Naive thymus-derived CD4-positive, alpha-beta T cell (primary cell): ENCODE results near the gene TMEM8B. TPM values are rescaled to one million over a fixed set of nuclear protein-coding genes. Genes with fewer than 3 reads are reported as not detected.

ENCODE experiments used
- ATAC-seq: fragments of 150-1000 bp; cut with Tn5 transposase; 2 replicates; pipeline ENCODE4 v1.10.0; 2021; ENCODE audit warnings: mild to moderate bottlenecking, moderate library complexity
- CTCF ChIA-PET: fragments of 350-600 bp; sonication (Branson Sonifier 250); formaldehyde crosslinking; loops from one replicate; lab custom pipeline; 2021; ENCODE audit warnings: antibody characterized with exemption; lab: Charles Lee
- POLR2A ChIA-PET: fragments of 350-600 bp; sonication (Branson Sonifier 250); formaldehyde crosslinking; loops from one replicate; lab custom pipeline; 2021; ENCODE audit warnings: antibody characterized with exemption, inconsistent platforms; lab: Charles Lee
- DNase-seq, 9 donors: peaks; one replicate each; pipeline versions ENCODE4 v3.0.0 to v3.0.0-alpha.2; 2020 to 2022; ENCODE audit warnings: mixed read lengths in 1 of 9
- H3K27ac ChIP-seq: one replicate; pipeline ENCODE4 v1.7.0; 2013; ENCODE audit warnings: mild to moderate bottlenecking, low read depth, low read length, moderate library complexity
- H3K27me3 ChIP-seq, 2 donors: one replicate each; pipeline ENCODE4 v1.7.0; 2013; ENCODE audit warnings: low read length in 2 of 2, mild to moderate bottlenecking in 2 of 2, moderate library complexity in 2 of 2; ENCODE audit not compliant: control insufficient read depth in 2 of 2, insufficient read depth in 2 of 2
- H3K36me3 ChIP-seq, 3 experiments: 1 replicate in 2 of 3; 2 replicates in 1 of 3; pipeline ENCODE4 v1.7.0; 2013; ENCODE audit warnings: low read length in 3 of 3, mild to moderate bottlenecking in 3 of 3, moderate library complexity in 1 of 3; ENCODE audit not compliant: insufficient read depth in 3 of 3, control insufficient read depth in 2 of 3
- H3K4me1 ChIP-seq, 2 donors: one replicate each; pipeline ENCODE4 v1.7.0; 2013; ENCODE audit warnings: low read length in 2 of 2, mild to moderate bottlenecking in 2 of 2, moderate library complexity in 1 of 2; ENCODE audit not compliant: control insufficient read depth in 2 of 2, insufficient read depth in 2 of 2
- H3K4me3 ChIP-seq: 2 replicates; pipeline ENCODE4 v1.7.0; 2013; ENCODE audit warnings: mild to moderate bottlenecking, low read length
- H3K9me3 ChIP-seq, 3 experiments: 1 replicate in 2 of 3; 2 replicates in 1 of 3; pipeline ENCODE4 v1.7.0; 2013; ENCODE audit warnings: low read length in 3 of 3; ENCODE audit not compliant: control insufficient read depth in 2 of 3
- H3K27ac Mint-ChIP-seq, 9 donors: one replicate each; pipeline ENCODE4 v1.8.0; 2020 to 2022; ENCODE audit warnings: mixed read lengths in 9 of 9, mild to moderate bottlenecking in 8 of 9, moderate library complexity in 5 of 9, inconsistent platforms in 2 of 9
- H3K27me3 Mint-ChIP-seq, 5 donors: one replicate each; pipeline ENCODE4 v1.8.0; 2021 to 2022; ENCODE audit warnings: mixed read lengths in 5 of 5, mild to moderate bottlenecking in 1 of 5
- H3K36me3 Mint-ChIP-seq, 5 donors: one replicate each; pipeline ENCODE4 v1.8.0; 2020 to 2022; ENCODE audit warnings: mixed read lengths in 5 of 5, mild to moderate bottlenecking in 3 of 5, inconsistent platforms in 1 of 5
- H3K4me1 Mint-ChIP-seq, 7 donors: one replicate each; pipeline ENCODE4 v1.8.0; 2020 to 2022; ENCODE audit warnings: mixed read lengths in 7 of 7, mild to moderate bottlenecking in 3 of 7, inconsistent platforms in 1 of 7
- H3K4me3 Mint-ChIP-seq, 10 donors: one replicate each; pipeline ENCODE4 v1.8.0; 2020 to 2022; ENCODE audit warnings: mild to moderate bottlenecking in 10 of 10, mixed read lengths in 10 of 10, moderate library complexity in 6 of 10, inconsistent platforms in 2 of 10
- H3K9me3 Mint-ChIP-seq, 11 donors: one replicate each; pipeline ENCODE4 v1.8.0; 2020 to 2022; ENCODE audit warnings: mixed read lengths in 11 of 11, mild to moderate bottlenecking in 4 of 11, inconsistent platforms in 1 of 11, moderate library complexity in 1 of 11
- intact Hi-C, 2 donors: fragments of 100-400 bp; cut with micrococcal nuclease; formaldehyde crosslinking; loops; one replicate each; pipeline ENCODE4 v1.15.1; 2023
- polyA plus RNA-seq, 2 donors: library from polyadenylated mRNA; unstranded; fragments of 300-500 nt; fragmentation: Illumina TruSeq; gene quantifications; one replicate each; pipeline ENCODE4 v1.2.3, GENCODE V29; 2021
- total RNA-seq, 6 experiments: library from RNA in 5 of 6; stranded (reverse) in 5 of 6; gene quantifications; 1 replicate in 5 of 6; 2 replicates in 1 of 6; pipeline ENCODE4 v1.2.3 and lab custom pipeline; 2021 to 2026

Gene TMEM8B
- total and polyA plus RNA-seq, 7 experiments from 2014 or later: 3.0 to 11.6 (median 10.5) TPM

GRCh38 chr9:35790385-35791296 is 38.4 kb upstream of the TMEM8B start:
- intact Hi-C loops: loop anchor here (1.0 kb wide), 6 partner anchors 22 to 233 kb away; partner anchors contain the start of genes HINT2 (in 1 of the 2) and SPAG8 (in 1 of the 2)
- H3K4me3 Mint-ChIP-seq: peak overlapping the region in 2 of 10 donors; percentile 31 to 58
- Histone ChIP-seq H3K4me3 (no peak overlapping the region), H3K27ac (no peak overlapping the region), H3K36me3 (peaks cover 0 to 10% (median 0%) of the 10 kb centered on the region in 3 experiments), H3K27me3 (no peaks in the 10 kb centered on the region), H3K4me1 (no peaks in the 10 kb centered on the region), H3K9me3 (no peaks in the 10 kb centered on the region)
- H3K27me3 Mint-ChIP-seq: no peaks in the 10 kb centered on the region
- POLR2A ChIA-PET: no interaction called here
- H3K36me3 Mint-ChIP-seq: peaks cover 2 to 15% (median 9%) of the 10 kb centered on the region in 5 donors
- ATAC-seq: peak; percentile 90
- CTCF ChIA-PET: interaction anchor here (0.5 to 3.6 kb wide), 29 partner anchors 8 to 878 kb away, joined by 3 to 70 read pairs (median 4); partner anchors contain the start of genes FAM221B, SPAG8 and TMEM8B
- no peak overlapping the region for H3K27ac Mint-ChIP-seq
- H3K4me1 Mint-ChIP-seq: peaks cover 6 to 21% (median 10%) of the 10 kb centered on the region in 7 donors
- DNase-seq: peak; percentile 36 to 70 (median 62)
- H3K9me3 Mint-ChIP-seq: no peaks in the 10 kb centered on the region

GRCh38 chr9:35791297-35791921 is 37.6 kb upstream of the TMEM8B start, which contains the start of gene NPR2:
Gene NPR2, plus strand, starts transcription at chr9:35791591. Its CDS starts 818 bp downstream, at chr9:35792409.
- Histone ChIP-seq H3K4me3 (no peak within 1 kb of the TSS), H3K4me1 (no peaks in the 10 kb centered on the region), H3K9me3 (no peaks in the 10 kb centered on the region), H3K27me3 (no peaks in the 10 kb centered on the region), H3K36me3 (peaks cover 0 to 6% (median 0%) of the 10 kb centered on the region in 3 experiments), H3K27ac (no peak within 1 kb of the TSS)
- Mint-ChIP-seq H3K9me3 (no peaks in the 10 kb centered on the region), H3K4me1 (peaks cover 6 to 21% (median 10%) of the 10 kb centered on the region in 7 donors), H3K27ac (no peak within 1 kb of the TSS), H3K4me3 (peak within 1 kb of the TSS in 1 of 10 donors; percentile 31), H3K27me3 (no peaks in the 10 kb centered on the region), H3K36me3 (peaks cover 0 to 7% (median 2%) of the 10 kb centered on the region in 5 donors)
- CTCF ChIA-PET: interaction anchor here (0.7 to 2.8 kb wide), 2 partner anchors 87 to 91 kb away, joined by 4 to 18 read pairs; no protein-coding TSS in a partner anchor
- intact Hi-C loops: no loop called here
- DNase-seq: no peak
- POLR2A ChIA-PET: no interaction called here
- ATAC-seq: no peak

GRCh38 chr9:35792024-35792813 is 36.8 kb upstream of the TMEM8B start:
- CTCF ChIA-PET: interaction anchor here (0.7 to 2.8 kb wide), 3 partner anchors 45 to 90 kb away, joined by 3 to 18 read pairs (median 4); no protein-coding TSS in a partner anchor
- intact Hi-C loops: no loop called here
- Mint-ChIP-seq H3K4me1 (peaks cover 6 to 21% (median 13%) of the 10 kb centered on the region in 7 donors), H3K36me3 (peaks cover 0 to 11% (median 4%) of the 10 kb centered on the region in 5 donors), H3K9me3 (no peaks in the 10 kb centered on the region), H3K27me3 (no peaks in the 10 kb centered on the region), H3K4me3 (no peak overlapping the region), H3K27ac (no peak overlapping the region)
- ATAC-seq (no peak), DNase-seq (no peak)
- H3K27me3 ChIP-seq: no peaks in the 10 kb centered on the region
- no peak overlapping the region for H3K27ac ChIP-seq
- H3K4me3 ChIP-seq: no peak overlapping the region
- no peaks in the 10 kb centered on the region for H3K4me1 ChIP-seq
- H3K9me3 ChIP-seq: no peaks in the 10 kb centered on the region
- H3K36me3 ChIP-seq: peaks cover 0 to 4% (median 0%) of the 10 kb centered on the region in 3 experiments
- POLR2A ChIA-PET: no interaction called here

DNA sequence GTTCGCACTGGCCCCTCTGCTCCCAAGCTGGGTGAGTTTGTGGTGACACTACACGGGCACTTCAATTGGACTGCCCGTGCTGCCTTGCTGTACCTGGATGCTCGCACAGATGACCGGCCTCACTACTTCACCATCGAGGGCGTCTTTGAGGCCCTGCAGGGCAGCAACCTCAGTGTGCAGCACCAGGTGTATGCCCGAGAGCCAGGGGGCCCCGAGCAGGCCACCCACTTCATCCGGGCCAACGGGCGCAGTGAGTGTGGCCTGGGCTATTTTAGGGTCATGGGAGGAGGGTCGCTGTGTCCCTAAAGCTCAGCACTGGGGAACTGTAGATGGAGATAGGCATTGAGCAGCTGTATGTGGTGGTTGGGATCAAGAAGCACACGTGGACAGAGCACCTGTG is 36.2 kb upstream of the TMEM8B start:
- Histone ChIP-seq H3K9me3 (no peaks in the 10 kb centered on the region), H3K4me3 (no peak overlapping the region), H3K27ac (no peak overlapping the region), H3K27me3 (no peaks in the 10 kb centered on the region), H3K4me1 (no peaks in the 10 kb centered on the region), H3K36me3 (peaks cover 0 to 4% (median 0%) of the 10 kb centered on the region in 3 experiments)
- H3K27me3 Mint-ChIP-seq: no peaks in the 10 kb centered on the region
- CTCF ChIA-PET: interaction anchor here (0.5 to 2.8 kb wide), 5 partner anchors 45 to 1389 kb away, joined by 3 to 18 read pairs (median 3); partner anchors contain the start of gene VCP
- peaks cover 6 to 21% (median 13%) of the 10 kb centered on the region in 7 donors for H3K4me1 Mint-ChIP-seq
- peaks cover 0 to 5% (median 4%) of the 10 kb centered on the region in 5 donors for H3K36me3 Mint-ChIP-seq
- DNase-seq (no peak), ATAC-seq (no peak)
- H3K4me3 Mint-ChIP-seq: no peak overlapping the region
- intact Hi-C loops: no loop called here
- POLR2A ChIA-PET: no interaction called here
- H3K27ac Mint-ChIP-seq: peak overlapping the region in 3 of 9 donors; percentile 34 to 74 (median 51)
- no peaks in the 10 kb centered on the region for H3K9me3 Mint-ChIP-seq

GRCh38 chr9:35793461-35793860 is 35.6 kb upstream of the TMEM8B start:
- H3K27me3 ChIP-seq: no peaks in the 10 kb centered on the region
- H3K27ac Mint-ChIP-seq: peak overlapping the region in 3 of 9 donors; percentile 34 to 74 (median 39)
- H3K4me3 ChIP-seq: no peak overlapping the region
- ChIA-PET CTCF (interaction anchor here (0.5 to 2.8 kb wide), 4 partner anchors 83 to 1389 kb away, joined by 3 to 18 read pairs (median 3); partner anchors contain the start of gene VCP), POLR2A (no interaction called here)
- H3K36me3 ChIP-seq: peaks cover 0 to 4% (median 0%) of the 10 kb centered on the region in 3 experiments
- no peak for DNase-seq
- H3K27me3 Mint-ChIP-seq: no peaks in the 10 kb centered on the region
- H3K4me1 Mint-ChIP-seq: peaks cover 6 to 21% (median 13%) of the 10 kb centered on the region in 7 donors
- peaks cover 0 to 5% (median 4%) of the 10 kb centered on the region in 5 donors for H3K36me3 Mint-ChIP-seq
- ATAC-seq: no peak
- no peak overlapping the region for H3K27ac ChIP-seq
- no peak overlapping the region for H3K4me3 Mint-ChIP-seq
- no peaks in the 10 kb centered on the region for H3K9me3 ChIP-seq
- no peaks in the 10 kb centered on the region for H3K9me3 Mint-ChIP-seq
- intact Hi-C loops: no loop called here
- no peaks in the 10 kb centered on the region for H3K4me1 ChIP-seq
